Measurements from ENCODE around the gene PKNOX1.
A peak's percentile ranks its signal among the peaks of the same experiment; 100 is the strongest.
"Not testable (repeated sequence)": the region's sequence is repeated elsewhere in the genome, so short reads cannot be mapped to it uniquely, and the experiment has no call there.

The PKNOX1 gene

DNA sequence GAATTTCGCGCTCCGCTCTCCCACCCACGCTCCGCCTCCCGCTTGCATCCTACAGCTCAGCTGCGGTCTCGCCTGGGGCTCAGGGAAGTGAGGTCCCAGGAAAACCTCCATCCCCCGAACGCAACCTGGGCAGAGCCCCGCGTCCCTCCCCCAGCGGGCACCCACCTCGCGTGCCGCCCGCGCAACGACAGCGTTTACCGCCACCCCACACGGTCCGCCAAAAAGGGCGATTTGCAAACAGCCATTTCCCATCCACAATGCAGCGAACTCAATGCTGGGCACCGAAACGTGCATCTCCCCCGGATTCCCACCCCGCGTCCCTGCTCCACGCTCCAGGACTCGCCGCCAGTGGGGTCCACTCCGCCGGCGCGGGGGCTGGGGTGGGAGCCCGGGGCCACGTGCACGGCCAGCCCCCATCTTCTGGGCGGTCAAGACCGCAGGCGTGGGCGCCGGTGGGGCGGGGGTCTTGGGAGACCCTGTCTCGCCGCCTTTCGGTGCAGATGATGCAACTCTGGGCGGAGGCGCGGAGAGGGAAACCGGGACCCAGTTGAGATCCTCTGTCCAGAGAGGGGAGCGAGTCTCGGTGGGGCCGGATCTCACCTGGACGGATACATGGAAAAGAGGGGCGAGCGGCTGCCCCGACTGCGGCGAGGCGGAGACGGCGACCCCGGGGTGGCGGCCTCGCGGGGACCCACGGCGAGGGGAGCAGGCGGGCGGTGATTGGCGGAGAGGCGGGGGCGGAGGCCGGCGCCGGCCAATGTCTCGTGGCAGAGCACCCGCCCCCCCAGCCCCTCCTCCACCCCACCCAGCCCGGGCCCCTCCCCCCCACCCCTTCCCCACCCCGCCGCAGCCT, 101.0 kb downstream of the PKNOX1 start, which contains the start of gene CBS:
CBS (minus strand) TSS at position 666 of the 853 bp plus-strand sequence. CDS start 3,642 bp downstream, outside the sequence.
- peak; percentile 61 for ATAC-seq

GRCh38 chr21:43076023-43076637, 101.8 kb downstream of the PKNOX1 start:
- ATAC-seq: not testable (repeated sequence)

- peak; percentile 44; the same call in 1 of the 3 replicates for ATAC-seq
Observed at GRCh38 chr21:43076643-43077042, 102.3 kb downstream of the PKNOX1 start.

DNA sequence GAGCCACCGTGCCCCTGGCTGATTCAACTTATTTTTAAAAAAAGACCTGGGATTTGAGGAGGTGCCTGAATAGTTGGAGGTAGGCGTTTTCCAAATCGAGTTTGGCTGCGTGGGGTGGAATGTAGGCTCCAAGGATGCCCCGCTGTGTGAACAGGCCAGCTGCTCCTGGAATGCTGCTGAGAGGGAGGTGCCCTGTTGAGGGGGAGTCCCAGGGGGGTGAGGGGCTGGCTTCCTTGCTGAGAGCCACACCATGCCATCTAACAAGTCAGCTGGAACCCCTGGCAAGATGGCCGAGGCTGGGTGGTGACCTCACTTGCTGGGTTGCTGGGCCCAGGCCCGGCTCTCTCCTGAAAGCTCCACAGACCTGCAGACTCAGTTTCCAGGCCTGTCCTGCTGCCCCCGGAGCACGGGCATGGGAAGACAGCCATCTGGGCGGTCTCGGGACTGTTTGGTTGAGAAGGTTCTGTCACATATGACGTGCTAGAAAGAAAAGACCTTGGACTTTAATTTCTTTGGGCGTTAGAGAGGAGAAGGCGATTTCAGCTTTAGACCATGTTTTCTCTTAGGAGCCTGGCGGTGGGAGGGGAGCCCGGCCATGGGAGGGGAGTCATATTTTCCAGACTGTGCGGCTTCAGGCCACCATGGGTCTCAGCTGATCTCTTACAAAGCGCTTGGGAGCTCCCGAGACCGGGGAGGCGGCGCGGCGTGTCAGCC, 108.4 kb downstream of the PKNOX1 start:
- not testable (repeated sequence) for ATAC-seq
